ENCODE data around the gene COA1.

- TF ChIP-seq CTCF (IDR thresholded peaks at IDR 0.05; ENCODE audit: low read length) (no peak), EZH2 (optimal IDR thresholded peaks at IDR 0.05; ENCODE audit: low read depth, low read length) (no peak)
These were observed 97.8 kb downstream of the COA1 start for GRCh38 chr7:43631559-43631958.
